ENCODE measurements around the gene KIFBP. TPM values are rescaled to one million over a fixed set of nuclear protein-coding genes. Genes with fewer than 3 reads are reported as not detected.
"Not testable (repeated sequence)": the region's sequence is repeated elsewhere in the genome, so short reads cannot be mapped to it uniquely, and the experiment has no call there.

KIFBP gene
- total RNA-seq, result 10 to 100 TPM in 3 of 4 donors, 1 to 10 TPM in 1; 7.4 to 49.2 (median 30.4) TPM

GRCh38 chr10:68988530-68989316, at the start of gene KIFBP:
Gene KIFBP (plus strand): TSS chr10:68988803. CDS start chr10:68988833, 30 bp downstream.
- Histone ChIP-seq H3K27ac (peak within 1 kb of the TSS; percentile 77 to 81), H3K4me3 (peak within 1 kb of the TSS; percentile 77 to 98), H3K27me3 (no peaks in the 10 kb centered on the region), H3K36me3 (no peaks in the 10 kb centered on the region), H3K9me3 (no peaks in the 10 kb centered on the region), H3K4me1 (peaks cover 3 to 5% of the 10 kb centered on the region in 2 donors)
- intact Hi-C loops (cut with DNase I; ENCODE audit: low total_unique reads), result no loop called here
- TF ChIP-seq POLR2A (IDR thresholded peaks at IDR 0.05), result peak; percentile 72 to 83
- TF ChIP-seq, protein P1, sequence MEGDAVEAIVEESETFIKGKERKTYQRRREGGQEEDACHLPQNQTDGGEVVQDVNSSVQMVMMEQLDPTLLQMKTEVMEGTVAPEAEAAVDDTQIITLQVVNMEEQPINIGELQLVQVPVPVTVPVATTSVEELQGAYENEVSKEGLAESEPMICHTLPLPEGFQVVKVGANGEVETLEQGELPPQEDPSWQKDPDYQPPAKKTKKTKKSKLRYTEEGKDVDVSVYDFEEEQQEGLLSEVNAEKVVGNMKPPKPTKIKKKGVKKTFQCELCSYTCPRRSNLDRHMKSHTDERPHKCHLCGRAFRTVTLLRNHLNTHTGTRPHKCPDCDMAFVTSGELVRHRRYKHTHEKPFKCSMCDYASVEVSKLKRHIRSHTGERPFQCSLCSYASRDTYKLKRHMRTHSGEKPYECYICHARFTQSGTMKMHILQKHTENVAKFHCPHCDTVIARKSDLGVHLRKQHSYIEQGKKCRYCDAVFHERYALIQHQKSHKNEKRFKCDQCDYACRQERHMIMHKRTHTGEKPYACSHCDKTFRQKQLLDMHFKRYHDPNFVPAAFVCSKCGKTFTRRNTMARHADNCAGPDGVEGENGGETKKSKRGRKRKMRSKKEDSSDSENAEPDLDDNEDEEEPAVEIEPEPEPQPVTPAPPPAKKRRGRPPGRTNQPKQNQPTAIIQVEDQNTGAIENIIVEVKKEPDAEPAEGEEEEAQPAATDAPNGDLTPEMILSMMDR (IDR thresholded peaks at IDR 0.05), result peak; percentile 36 to 63 (median 39)
- DNase-seq, result peak; percentile 92 to 95

GRCh38 chr10:68938884-68939283, 49.7 kb upstream of the KIFBP start:
- Histone ChIP-seq H3K4me1 (no peaks in the 10 kb centered on the region), H3K36me3 (no peaks in the 10 kb centered on the region), H3K9me3 (no peaks in the 10 kb centered on the region), H3K27me3 (no peaks in the 10 kb centered on the region), H3K4me3 (no peak overlapping the region), H3K27ac (no peak overlapping the region)
- intact Hi-C loops (cut with DNase I; ENCODE audit: low total_unique reads), result no loop called here
- TF ChIP-seq, protein P1 (IDR thresholded peaks at IDR 0.05), result no peak
- no peak for TF ChIP-seq POLR2A (IDR thresholded peaks at IDR 0.05)
- no peak for DNase-seq

DNA sequence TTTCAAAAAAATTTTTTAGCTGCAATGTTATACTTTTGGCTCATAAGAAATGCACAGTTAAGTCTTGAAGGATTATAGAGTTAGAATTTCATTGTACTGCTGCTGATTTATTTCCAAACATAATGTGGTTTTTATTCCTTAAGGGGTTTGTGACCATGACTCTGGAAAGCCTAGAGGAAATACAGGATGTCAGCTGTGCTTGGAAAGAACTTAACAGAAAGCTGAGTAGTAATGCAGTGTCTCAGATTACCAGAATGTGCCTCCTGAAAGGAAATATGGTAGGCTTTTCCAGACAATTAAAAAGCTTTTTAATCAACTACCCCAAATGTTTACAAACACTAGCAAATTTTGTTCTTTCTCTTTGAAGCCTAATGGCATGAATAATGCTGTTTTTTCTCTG, 47.7 kb upstream of the KIFBP start:
- H3K27ac ChIP-seq; H3K36me3 ChIP-seq; H3K27me3 ChIP-seq; H3K4me1 ChIP-seq; H3K4me3 ChIP-seq; H3K9me3 ChIP-seq; DNase-seq; intact Hi-C loops (cut with DNase I; ENCODE audit: low total_unique reads): not testable (repeated sequence)

GRCh38 chr10:68950598-68950997, 38.0 kb upstream of the KIFBP start:
- no peak for DNase-seq
- TF ChIP-seq, protein P1 (IDR thresholded peaks at IDR 0.05), result no peak
- no peak for TF ChIP-seq POLR2A (IDR thresholded peaks at IDR 0.05)
- no peaks in the 10 kb centered on the region for H3K27me3 ChIP-seq
- no peak overlapping the region for H3K27ac ChIP-seq
- peaks cover 0 to 5% of the 10 kb centered on the region in 2 donors for H3K4me1 ChIP-seq
- no peaks in the 10 kb centered on the region for H3K36me3 ChIP-seq
- H3K4me3 ChIP-seq, result no peak overlapping the region
- intact Hi-C loops (cut with DNase I; ENCODE audit: low total_unique reads), result no loop called here
- H3K9me3 ChIP-seq, result no peaks in the 10 kb centered on the region

DNA sequence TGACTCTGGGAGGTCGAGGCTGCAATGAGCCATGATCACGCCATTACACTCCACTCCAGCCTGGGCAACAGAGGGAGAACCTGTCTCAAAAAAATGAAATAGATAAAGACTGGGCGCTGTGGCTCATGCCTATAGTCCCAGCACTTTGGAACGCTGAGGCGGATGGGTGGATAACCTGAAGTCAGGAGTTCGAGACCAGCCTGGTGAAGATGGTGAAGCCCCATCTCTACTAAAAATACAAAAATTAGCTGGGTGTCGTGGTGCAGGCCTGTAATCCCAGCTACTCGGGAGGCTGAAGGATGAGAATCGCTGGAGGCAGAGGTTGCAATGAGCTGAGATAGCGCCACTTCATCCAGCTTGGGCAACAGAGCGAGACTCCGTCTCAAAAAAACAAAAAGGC, 33.7 kb upstream of the KIFBP start:
- Histone ChIP-seq H3K27me3 (no peaks in the 10 kb centered on the region), H3K4me1 (peaks cover 5 to 6% of the 10 kb centered on the region in 2 donors), H3K27ac (no peak overlapping the region), H3K36me3 (no peaks in the 10 kb centered on the region), H3K4me3 (peak overlapping the region in 1 of 2 donors; percentile 58), H3K9me3 (no peaks in the 10 kb centered on the region)
- intact Hi-C loops (cut with DNase I; ENCODE audit: low total_unique reads), result no loop called here
- TF ChIP-seq, protein P1 (IDR thresholded peaks at IDR 0.05), result no peak
- TF ChIP-seq POLR2A (IDR thresholded peaks at IDR 0.05), result no peak
- no peak for DNase-seq

All from uterus (tissue), 4 donors.